IPS DF 4.7 (cell line): Measurements from ENCODE around the gene RDM1.

ENCODE experiments used
- DNase-seq: peaks from one replicate; pipeline ENCODE4 v3.0.0-alpha.2; 2013; ENCODE audit warnings: low spot score; ENCODE audit errors: extremely low read depth

RDM1 gene

DNA sequence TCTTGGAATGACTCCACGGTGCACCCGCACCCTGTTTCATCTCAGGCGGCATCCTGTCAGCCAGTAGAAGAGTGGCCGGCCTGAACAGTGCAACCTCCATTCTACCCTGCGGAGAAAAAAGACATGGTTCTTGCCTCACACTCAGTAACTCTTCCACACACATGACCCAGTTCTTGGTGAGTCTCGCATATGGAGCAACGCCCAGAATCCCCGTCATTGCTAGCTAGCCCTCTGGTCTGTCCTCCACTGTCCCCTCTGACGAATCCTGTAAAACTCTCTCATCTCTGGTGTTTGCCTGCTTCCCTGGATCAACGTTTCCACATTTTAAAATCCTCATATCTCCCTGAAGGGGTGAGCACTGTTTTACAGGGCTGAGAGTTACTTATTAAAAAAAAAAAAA is 4.2 kb upstream of the RDM1 start:
- no peak for DNase-seq

GRCh38 chr17:35932586-35932985 is 2.0 kb upstream of the RDM1 start:
- DNase-seq: no peak

- no peak for DNase-seq
These were observed 1.3 kb upstream of the RDM1 start for GRCh38 chr17:35931794-35932425.

DNA sequence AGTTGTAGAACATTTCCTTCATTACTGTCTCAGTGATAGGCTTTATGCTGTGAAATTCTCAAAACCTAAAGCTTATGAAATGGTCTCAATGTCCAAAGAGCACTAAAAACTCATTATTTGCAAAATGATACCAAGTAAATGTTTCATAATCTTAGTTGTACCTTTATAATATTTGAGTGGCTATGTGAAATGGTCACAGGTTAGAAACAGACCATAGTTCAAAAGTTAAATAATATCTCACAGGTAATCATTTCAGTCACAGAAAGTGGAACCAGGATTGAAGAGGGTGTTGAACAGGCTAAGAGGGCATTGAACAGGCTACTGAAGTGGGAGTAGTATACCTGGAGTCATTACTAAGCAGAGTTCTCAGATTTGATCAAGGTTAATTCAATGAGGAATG is 2.9 kb downstream of the RDM1 start:
- DNase-seq: no peak

- no peak for DNase-seq
These were observed 6.9 kb downstream of the RDM1 start for GRCh38 chr17:35923609-35924114.

- DNase-seq: no peak
These were observed 10.3 kb downstream of the RDM1 start for GRCh38 chr17:35920229-35920628.

DNA sequence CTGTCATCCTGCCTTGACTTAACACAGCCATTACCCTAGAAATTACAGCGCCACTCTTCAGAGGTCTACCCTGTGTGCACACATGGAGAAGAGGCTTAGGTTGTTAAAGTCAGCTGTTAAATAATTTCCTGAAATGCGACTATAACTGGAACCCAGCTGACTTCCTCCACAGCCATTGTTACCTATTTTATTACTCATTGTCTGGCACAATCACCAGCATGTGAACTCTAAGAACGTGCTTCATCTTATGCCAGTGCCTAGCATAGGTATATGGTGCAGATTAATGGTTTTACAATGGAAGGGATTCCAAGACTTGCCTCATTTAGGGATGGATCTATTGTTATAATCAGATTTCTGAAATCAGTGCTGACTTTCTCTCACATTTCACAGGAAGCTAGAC is 11.9 kb downstream of the RDM1 start:
- DNase-seq: no peak

DNA sequence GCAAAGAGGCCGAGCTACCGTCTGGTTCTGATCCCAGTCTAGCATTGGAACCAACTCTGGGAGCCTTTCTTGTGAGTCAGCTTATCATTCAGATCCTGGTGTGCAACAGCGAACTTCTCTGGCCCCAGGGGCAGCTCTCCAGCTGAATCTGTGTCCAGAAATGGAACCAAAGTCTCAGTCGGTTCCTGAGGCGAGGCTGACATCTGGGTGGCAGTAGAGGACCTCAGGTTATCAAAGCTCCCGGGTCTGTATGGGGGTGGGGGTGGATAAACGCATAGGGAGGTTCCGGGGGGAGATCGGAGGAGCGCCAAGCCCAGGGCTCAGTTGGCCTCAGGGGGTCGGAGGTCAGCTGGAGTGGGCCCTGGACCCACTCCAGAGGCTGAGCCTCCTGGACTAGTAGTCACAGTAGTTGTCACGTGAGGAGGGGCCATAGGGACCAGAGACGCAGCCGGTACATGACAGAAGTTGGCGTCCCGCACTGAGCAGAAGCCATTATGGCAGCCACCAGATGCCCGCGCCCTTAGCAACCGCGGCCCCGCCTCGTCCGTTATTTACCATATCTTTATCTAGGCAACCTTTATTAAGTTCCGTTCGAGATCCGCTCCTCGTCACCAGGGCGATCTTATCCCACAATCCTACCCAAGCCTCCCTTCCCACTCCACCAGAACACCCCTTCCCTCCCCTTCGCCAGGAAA is 12.9 kb downstream of the RDM1 start:
- DNase-seq: no peak

DNA sequence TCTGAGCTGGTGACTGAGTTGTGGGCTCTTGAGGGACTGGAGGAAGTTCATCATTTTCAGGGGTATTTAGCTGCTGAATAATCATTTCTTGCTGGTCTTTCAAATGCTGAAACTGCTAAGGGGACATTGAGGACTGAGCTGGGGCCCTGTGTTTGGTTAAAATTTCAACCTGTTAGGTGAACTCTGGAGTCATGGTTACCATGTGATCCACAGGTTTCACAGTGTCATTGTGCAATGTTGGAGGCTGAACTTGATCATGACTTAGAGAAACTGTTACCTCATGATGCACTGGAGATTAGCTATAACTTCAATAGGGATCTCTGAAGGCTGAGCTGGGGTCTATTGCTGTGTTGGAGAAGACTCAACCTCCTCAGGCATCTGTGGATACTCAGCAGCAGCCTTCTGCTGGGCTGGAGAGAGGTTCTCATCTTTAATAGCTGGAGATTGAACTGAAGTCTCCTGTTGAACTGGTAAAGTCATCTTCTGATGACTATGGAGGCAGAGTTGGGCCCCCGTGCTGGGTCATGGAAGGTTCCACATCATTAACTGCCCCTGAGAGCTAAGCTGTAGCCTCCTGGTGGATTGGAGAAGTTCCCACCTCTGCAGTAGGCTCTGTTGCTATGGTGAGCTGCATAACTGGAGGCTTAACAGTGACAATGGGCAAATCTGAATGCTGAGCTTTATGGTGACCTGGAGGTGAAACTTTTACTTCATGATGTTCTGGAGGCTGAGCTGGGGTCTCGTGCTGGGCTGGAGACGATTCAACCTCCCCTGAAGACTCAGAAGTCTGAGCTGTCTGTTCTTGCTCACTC is 15.2 kb downstream of the RDM1 start:
- DNase-seq: no peak

GRCh38 chr17:35914354-35914753 is 16.2 kb downstream of the RDM1 start:
- no peak for DNase-seq

- DNase-seq: no peak
These were observed 17.0 kb downstream of the RDM1 start for GRCh38 chr17:35913609-35914008.

GRCh38 chr17:35912942-35913341 is 17.6 kb downstream of the RDM1 start:
- DNase-seq: no peak

DNA sequence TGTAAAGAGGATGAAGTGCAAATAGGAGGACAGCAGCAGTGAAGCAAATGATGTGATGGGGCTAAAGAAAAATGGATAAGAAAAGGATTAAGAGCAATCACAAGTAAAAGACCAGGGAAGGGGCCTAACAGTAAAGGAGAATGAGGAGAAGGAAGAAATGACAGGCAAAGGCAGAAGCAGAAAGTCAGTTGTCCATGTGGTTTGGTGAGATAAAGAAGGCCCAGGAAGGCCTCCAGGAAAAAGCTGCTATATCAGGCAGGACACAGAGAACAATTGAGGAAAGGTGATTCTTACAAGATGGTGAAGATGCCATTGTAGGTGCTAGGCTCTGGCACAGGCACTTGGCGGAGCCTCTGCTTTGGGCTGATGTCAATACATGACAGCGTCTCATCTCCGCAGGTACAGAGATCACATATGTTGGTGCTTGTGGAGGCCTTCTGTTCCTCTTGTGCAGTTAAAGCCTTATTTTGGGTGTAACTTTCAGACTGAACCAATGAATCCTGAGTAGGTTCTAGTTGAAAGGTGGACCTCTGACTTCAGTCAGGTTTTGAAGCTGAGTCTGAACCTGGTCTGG is 18.1 kb downstream of the RDM1 start:
- DNase-seq: no peak

GRCh38 chr17:35909408-35909807 is 21.2 kb downstream of the RDM1 start:
- DNase-seq: no peak

- DNase-seq: no peak
These were observed 22.9 kb downstream of the RDM1 start for GRCh38 chr17:35907691-35908090.

- DNase-seq: no peak
These were observed 23.5 kb downstream of the RDM1 start for GRCh38 chr17:35906926-35907637.

- DNase-seq: no peak
These were observed 24.2 kb downstream of the RDM1 start for GRCh38 chr17:35906191-35906925.

- DNase-seq: no peak
These were observed 27.1 kb downstream of the RDM1 start for GRCh38 chr17:35903451-35903850.

DNA sequence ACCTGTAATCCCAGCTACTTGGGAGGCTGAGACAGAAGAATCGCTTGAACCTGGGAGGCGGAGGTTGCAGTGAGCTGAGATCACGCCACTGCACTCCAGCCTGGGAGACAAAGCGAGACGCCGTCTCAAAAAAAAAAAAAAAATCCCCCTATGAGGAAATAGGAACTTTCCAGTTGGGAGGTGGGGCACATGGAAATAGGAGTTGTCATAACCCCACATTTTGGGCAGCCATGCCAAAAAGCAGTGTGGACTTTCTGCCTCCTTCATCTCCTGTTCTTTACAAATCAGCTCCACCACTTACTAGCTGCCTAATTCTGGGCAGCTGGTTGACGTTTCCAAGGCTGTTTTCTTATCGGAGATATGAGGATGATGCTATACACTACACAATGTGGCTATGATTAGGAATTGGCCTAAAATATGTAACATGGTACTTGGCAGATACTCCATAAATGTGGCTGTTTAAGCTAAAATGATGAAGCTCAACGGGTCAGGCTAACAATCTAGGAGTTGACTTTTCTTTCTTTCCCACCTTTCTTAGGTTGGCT is 28.9 kb downstream of the RDM1 start:
- DNase-seq: no peak
